DOHH2 (cell line): ENCODE results near the gene RNASE1.

ENCODE experiments used
- H3F3A ChIP-seq: fragments of 200-600 bp; sonication (generic), shearing (Covaris generic); 2 replicates; pipeline ENCODE4 v1.6.0; 2016; ENCODE audit warnings: antibody characterized with exemption, mild to moderate bottlenecking; ENCODE audit not compliant: control insufficient read depth, insufficient read depth
- H3K27ac ChIP-seq: fragments of 200-600 bp; sonication (generic); 2 replicates; pipeline ENCODE4 v1.5.1; 2014; ENCODE audit warnings: low read depth, mild to moderate bottlenecking, low read length, moderate library complexity
- H3K27me3 ChIP-seq: fragments of 200-600 bp; sonication (generic); 2 replicates; pipeline ENCODE4 v1.6.1; 2014; ENCODE audit warnings: mild to moderate bottlenecking, low read length, mixed read lengths; ENCODE audit not compliant: control insufficient read depth
- H3K36me3 ChIP-seq: fragments of 200-600 bp; sonication (generic); 2 replicates; pipeline ENCODE4 v1.6.1; 2014; ENCODE audit warnings: mild to moderate bottlenecking, low read length, moderate library complexity, mixed read lengths; ENCODE audit not compliant: control insufficient read depth
- H3K4me1 ChIP-seq: fragments of 200-600 bp; sonication (generic); 2 replicates; pipeline ENCODE4 v1.6.1; 2014; ENCODE audit warnings: mild to moderate bottlenecking, low read length, mixed read lengths; ENCODE audit not compliant: control insufficient read depth
- H3K4me2 ChIP-seq: fragments of 200-600 bp; sonication (generic); 2 replicates; pipeline ENCODE4 v1.6.0; 2014; ENCODE audit warnings: mild to moderate bottlenecking, low read length, moderate library complexity
- H3K4me3 ChIP-seq: fragments of 200-600 bp; sonication (generic); 2 replicates; pipeline ENCODE4 v1.5.1; 2014; ENCODE audit warnings: mild to moderate bottlenecking, low read length, mixed read lengths
- H3K79me2 ChIP-seq: fragments of 200-600 bp; sonication (generic); 2 replicates; pipeline ENCODE4 v1.6.1; 2014; ENCODE audit warnings: mild to moderate bottlenecking, low read length, mixed read lengths; ENCODE audit not compliant: control insufficient read depth
- H3K9me2 ChIP-seq: fragments of 200-600 bp; sonication (generic); replicated peaks from 2 replicates; pipeline ENCODE4 v1.6.1; 2014; ENCODE audit warnings: mild to moderate bottlenecking, low read length, mixed read lengths; ENCODE audit not compliant: control insufficient read depth
- H3K9me3 ChIP-seq: fragments of 200-600 bp; sonication (generic); 2 replicates; pipeline ENCODE4 v1.6.1; 2014; ENCODE audit warnings: antibody characterized with exemption, low read length, mixed read lengths; ENCODE audit not compliant: control insufficient read depth, insufficient read depth
- H4K20me1 ChIP-seq: fragments of 200-600 bp; sonication (generic); 2 replicates; pipeline ENCODE4 v1.6.0; 2014; ENCODE audit warnings: low read depth, mild to moderate bottlenecking, antibody characterized with exemption, low read length, moderate library complexity; ENCODE audit not compliant: control insufficient read depth, insufficient read depth
- EZH2phosphoT487 ChIP-seq: fragments of 200-600 bp; sonication (generic); IDR thresholded peaks from 2 replicates; pipeline ENCODE4 v1.6.1; 2017; ENCODE audit warnings: borderline replicate concordance, mild to moderate bottlenecking, antibody characterized with exemption, low read length, moderate library complexity, mixed read lengths
- TF ChIP-seq, protein P1 (sequence below): fragments of 200-600 bp; sonication (generic); IDR thresholded peaks from one replicate; pipeline ENCODE4 v1.5.1; 2014; ENCODE audit warnings: antibody characterized with exemption, mild to moderate bottlenecking, low read depth, low read length; ENCODE audit not compliant: poor library complexity, severe bottlenecking

Gene RNASE1

DNA sequence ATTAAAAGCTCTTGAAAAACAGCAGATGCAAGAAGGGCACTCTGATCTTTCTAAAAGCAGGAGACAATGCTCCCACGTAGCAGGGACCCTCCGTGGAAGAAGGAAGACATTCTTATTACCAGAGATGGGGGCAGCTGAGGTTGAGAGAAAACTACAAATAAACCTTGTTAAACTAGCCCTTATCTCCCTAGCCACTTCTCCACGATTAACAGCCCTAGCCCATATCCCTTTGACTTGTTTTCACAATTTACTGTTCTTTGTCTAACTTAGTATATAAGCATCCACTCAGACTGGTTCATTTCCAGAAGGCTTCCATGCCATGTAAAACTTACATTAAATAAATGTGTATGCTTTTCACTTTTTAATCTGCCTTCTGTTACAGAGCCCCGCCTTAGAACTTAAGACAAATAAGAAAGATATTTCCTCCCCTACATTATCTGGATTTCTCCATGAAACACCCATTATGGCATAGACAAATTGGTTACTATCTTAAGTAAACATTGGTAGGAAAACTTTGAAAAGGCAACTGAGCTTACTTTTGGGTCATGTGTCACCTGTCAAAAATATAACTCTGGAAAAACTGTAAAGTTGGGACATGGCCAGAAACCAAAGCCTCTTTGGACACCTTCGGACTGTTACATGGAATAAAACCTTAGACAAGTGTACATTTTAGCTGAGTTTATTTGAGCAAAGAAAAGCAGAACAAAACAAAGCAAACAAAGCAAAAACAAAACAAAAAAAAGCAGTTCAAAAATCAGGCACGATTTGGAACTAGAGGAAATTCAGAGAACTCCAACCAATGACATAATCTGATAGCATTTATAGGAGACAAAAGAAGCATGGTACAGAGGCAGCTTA, 4.9 kb upstream of the RNASE1 start:
- no peak overlapping the region for H3K4me3 ChIP-seq
- H4K20me1 ChIP-seq, result no peaks in the 10 kb centered on the region
- TF ChIP-seq, protein P1, sequence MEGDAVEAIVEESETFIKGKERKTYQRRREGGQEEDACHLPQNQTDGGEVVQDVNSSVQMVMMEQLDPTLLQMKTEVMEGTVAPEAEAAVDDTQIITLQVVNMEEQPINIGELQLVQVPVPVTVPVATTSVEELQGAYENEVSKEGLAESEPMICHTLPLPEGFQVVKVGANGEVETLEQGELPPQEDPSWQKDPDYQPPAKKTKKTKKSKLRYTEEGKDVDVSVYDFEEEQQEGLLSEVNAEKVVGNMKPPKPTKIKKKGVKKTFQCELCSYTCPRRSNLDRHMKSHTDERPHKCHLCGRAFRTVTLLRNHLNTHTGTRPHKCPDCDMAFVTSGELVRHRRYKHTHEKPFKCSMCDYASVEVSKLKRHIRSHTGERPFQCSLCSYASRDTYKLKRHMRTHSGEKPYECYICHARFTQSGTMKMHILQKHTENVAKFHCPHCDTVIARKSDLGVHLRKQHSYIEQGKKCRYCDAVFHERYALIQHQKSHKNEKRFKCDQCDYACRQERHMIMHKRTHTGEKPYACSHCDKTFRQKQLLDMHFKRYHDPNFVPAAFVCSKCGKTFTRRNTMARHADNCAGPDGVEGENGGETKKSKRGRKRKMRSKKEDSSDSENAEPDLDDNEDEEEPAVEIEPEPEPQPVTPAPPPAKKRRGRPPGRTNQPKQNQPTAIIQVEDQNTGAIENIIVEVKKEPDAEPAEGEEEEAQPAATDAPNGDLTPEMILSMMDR, result no peak
- no peak for TF ChIP-seq EZH2phosphoT487
- no peaks in the 10 kb centered on the region for H3K9me3 ChIP-seq
- no peak overlapping the region for H3K4me2 ChIP-seq
- H3K27me3 ChIP-seq, result peaks cover 20% of the 10 kb centered on the region; the same call in 1 of the 2 replicates
- H3F3A ChIP-seq, result no peaks in the 10 kb centered on the region
- H3K36me3 ChIP-seq, result no peaks in the 10 kb centered on the region
- H3K79me2 ChIP-seq, result no peaks in the 10 kb centered on the region
- H3K4me1 ChIP-seq, result no peaks in the 10 kb centered on the region
- no peak overlapping the region for H3K27ac ChIP-seq
- no peaks in the 10 kb centered on the region for H3K9me2 ChIP-seq

DNA sequence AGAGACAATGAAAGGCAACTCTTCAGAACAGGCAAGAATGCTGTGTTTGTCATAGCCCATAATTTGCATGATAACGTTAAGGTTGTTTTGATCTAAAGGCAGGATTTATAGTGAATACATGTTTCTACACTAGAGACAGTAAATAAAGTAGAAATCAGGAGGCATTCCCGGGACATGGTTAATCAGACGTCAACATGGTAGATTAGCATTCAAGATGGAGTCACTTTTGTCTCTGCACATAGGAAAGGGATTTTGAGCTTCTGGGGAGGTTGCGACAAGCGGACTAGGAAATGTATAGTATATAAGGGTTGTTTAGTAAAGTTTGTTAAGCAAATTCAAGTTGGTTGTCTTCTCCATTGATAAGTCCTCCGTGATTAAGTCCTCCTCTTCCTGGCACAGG, 2.8 kb upstream of the RNASE1 start:
- Histone ChIP-seq H3K4me2 (no peak overlapping the region), H3K79me2 (no peaks in the 10 kb centered on the region), H3F3A (no peaks in the 10 kb centered on the region), H4K20me1 (no peaks in the 10 kb centered on the region), H3K9me3 (no peaks in the 10 kb centered on the region), H3K27ac (no peak overlapping the region), H3K36me3 (no peaks in the 10 kb centered on the region), H3K27me3 (peaks cover 23% of the 10 kb centered on the region; the same call in 1 of the 2 replicates), H3K4me1 (no peaks in the 10 kb centered on the region), H3K9me2 (no peaks in the 10 kb centered on the region), H3K4me3 (no peak overlapping the region)
- TF ChIP-seq, protein P1, result no peak
- TF ChIP-seq EZH2phosphoT487, result no peak

DNA sequence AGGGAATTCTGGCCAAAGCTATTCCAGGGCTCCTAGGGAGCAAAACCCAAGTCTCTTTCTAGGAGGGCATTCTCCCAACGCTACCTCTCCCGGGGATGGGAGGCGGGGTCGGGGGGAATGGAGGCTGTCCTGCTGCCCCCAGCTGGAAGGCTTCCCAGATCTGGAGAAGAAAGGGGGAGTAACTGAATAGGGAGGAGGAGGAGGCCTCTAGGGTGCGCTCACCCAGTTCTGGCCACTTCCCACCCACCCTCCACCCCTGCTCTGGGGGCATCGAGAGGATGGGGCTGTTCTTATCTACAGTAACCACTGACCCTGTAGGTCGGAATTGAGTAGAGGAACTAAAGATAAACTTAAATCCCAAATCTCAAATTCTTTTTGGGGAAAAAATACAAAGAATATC, 579 bp upstream of the RNASE1 start:
- Histone ChIP-seq H3K27ac (no peak overlapping the region), H3K9me2 (no peaks in the 10 kb centered on the region), H3K79me2 (no peaks in the 10 kb centered on the region), H3K4me2 (no peak overlapping the region), H3K4me1 (no peaks in the 10 kb centered on the region), H3F3A (no peaks in the 10 kb centered on the region), H3K4me3 (no peak overlapping the region), H4K20me1 (no peaks in the 10 kb centered on the region), H3K36me3 (no peaks in the 10 kb centered on the region), H3K9me3 (no peaks in the 10 kb centered on the region), H3K27me3 (peaks cover 14% of the 10 kb centered on the region; the same call in 1 of the 2 replicates)
- TF ChIP-seq, protein P1, result no peak
- no peak for TF ChIP-seq EZH2phosphoT487
